ENCODE results near the gene TRAF1.

The TRAF1 gene

DNA sequence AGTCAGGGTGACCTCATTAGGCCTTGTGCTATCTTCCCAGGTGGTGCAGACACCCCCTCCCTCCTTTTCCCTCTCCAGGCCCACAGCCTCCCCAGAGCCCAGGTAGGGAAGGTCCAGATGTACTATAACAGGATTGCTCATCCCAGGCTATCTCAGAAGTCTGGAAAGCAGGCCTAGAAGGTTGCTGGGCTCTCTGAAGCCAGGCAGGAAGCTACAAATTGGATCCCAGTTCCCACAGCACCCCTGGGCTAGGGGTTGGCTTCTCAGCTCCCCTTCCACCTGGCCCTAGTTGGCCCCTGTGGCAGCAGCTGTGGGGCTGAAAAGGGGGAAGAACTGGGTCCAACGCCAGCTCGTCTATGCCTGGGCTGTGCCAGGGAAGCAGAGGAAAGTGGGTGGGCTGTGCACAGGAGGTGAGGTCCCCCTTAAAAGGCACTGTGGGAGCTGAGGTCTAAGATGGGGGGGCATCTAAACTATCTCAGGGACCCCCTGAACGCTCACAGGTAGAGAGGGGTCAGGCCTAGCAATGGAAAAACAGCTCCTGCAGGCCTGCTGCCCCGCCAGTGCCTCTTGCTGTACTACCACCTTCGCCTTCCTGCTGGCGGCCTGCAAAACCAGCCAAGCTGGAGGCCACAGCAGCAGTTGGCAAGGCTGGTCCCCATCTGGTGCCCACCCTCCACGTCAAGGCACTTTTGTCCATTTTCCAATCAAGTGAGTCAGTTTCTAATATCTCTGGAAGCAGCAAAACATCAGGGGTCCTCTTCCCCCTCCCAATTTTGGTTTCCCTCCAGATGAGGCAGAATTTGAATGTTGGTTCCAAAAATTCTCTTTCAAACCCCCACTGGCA lies 70.5 kb downstream of the TRAF1 start:
- Histone ChIP-seq H3K9ac (ENCODE audit: low read length) (no peak overlapping the region), H3K27me3 (ENCODE audit: low read length) (no peaks in the 10 kb centered on the region), H3F3A (ENCODE audit: insufficient read depth) (peaks cover 24% of the 10 kb centered on the region; the same call in 1 of the 2 replicates), H3K4me2 (ENCODE audit: low read depth, low read length, poor library complexity, severe bottlenecking) (no peak overlapping the region), H3K36me3 (ENCODE audit: low read length) (no peaks in the 10 kb centered on the region), H3K4me3 (ENCODE audit: insufficient read depth, low read length, poor library complexity, severe bottlenecking) (no peak overlapping the region), H3K79me2 (ENCODE audit: insufficient read depth, low read length) (no peaks in the 10 kb centered on the region), H2AFZ (ENCODE audit: low read depth, low read length, severe bottlenecking) (no peak overlapping the region), H3K9me2 (replicated peaks; ENCODE audit: insufficient read depth, low read length) (no peaks in the 10 kb centered on the region), H4K20me1 (ENCODE audit: low read depth, low read length) (no peaks in the 10 kb centered on the region), H3K9me3 (ENCODE audit: insufficient read depth, low read length) (no peaks in the 10 kb centered on the region), H3K27ac (ENCODE audit: low read depth, low read length) (no peak overlapping the region)
- TF ChIP-seq, protein P1, sequence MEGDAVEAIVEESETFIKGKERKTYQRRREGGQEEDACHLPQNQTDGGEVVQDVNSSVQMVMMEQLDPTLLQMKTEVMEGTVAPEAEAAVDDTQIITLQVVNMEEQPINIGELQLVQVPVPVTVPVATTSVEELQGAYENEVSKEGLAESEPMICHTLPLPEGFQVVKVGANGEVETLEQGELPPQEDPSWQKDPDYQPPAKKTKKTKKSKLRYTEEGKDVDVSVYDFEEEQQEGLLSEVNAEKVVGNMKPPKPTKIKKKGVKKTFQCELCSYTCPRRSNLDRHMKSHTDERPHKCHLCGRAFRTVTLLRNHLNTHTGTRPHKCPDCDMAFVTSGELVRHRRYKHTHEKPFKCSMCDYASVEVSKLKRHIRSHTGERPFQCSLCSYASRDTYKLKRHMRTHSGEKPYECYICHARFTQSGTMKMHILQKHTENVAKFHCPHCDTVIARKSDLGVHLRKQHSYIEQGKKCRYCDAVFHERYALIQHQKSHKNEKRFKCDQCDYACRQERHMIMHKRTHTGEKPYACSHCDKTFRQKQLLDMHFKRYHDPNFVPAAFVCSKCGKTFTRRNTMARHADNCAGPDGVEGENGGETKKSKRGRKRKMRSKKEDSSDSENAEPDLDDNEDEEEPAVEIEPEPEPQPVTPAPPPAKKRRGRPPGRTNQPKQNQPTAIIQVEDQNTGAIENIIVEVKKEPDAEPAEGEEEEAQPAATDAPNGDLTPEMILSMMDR (IDR thresholded peaks at IDR 0.05; ENCODE audit: insufficient read depth, low read length, poor library complexity, severe bottlenecking) = no peak
- no peak for TF ChIP-seq EZH2phosphoT487 (conservative IDR thresholded peaks at IDR 0.05; ENCODE audit: low read length)

DNA sequence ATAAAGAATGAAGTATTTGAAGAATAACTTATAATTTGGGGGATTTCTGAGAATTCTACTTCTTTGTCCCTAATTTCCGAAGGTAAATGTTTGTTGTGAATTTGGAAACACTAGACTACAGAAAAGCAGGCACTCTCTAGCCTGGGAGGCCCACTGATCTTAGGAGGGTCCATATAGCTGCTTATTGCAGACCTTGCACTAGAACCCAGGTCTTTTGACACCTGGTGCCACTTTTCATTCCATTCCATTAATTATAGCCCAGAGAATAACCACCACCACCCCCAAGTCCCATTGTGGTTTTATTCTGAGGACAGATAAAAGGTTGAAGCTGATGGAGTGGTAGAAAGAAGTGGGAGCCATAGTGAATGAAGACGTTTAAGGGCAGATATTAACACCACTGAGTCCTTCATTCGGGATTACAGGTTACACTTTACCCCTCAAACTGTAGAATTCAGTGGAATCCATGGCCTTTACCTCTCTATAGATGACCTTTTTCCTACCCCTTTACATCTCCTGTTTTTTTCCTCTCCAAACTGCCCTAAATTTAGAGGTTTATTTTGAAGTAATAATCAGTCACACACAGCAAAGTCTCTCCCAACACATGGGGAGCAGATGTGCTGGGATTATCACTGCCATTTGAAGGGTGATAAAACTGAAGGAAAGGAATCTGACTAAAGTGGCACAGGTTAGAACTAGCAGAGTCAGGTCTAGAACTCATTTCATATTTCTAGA lies 71.8 kb downstream of the TRAF1 start:
- H3K27me3 ChIP-seq (ENCODE audit: low read length) = no peaks in the 10 kb centered on the region
- TF ChIP-seq, protein P1 (IDR thresholded peaks at IDR 0.05; ENCODE audit: insufficient read depth, low read length, poor library complexity, severe bottlenecking) = no peak
- TF ChIP-seq EZH2phosphoT487 (conservative IDR thresholded peaks at IDR 0.05; ENCODE audit: low read length) = no peak
- H3K36me3 ChIP-seq (ENCODE audit: low read length) = no peaks in the 10 kb centered on the region
- H3K79me2 ChIP-seq (ENCODE audit: insufficient read depth, low read length) = no peaks in the 10 kb centered on the region
- peaks cover 24% of the 10 kb centered on the region; the same call in 1 of the 2 replicates for H3F3A ChIP-seq (ENCODE audit: insufficient read depth)
- H2AFZ ChIP-seq (ENCODE audit: low read depth, low read length, severe bottlenecking) = no peak overlapping the region
- no peaks in the 10 kb centered on the region for H3K9me3 ChIP-seq (ENCODE audit: insufficient read depth, low read length)
- H3K9ac ChIP-seq (ENCODE audit: low read length) = no peak overlapping the region
- H3K27ac ChIP-seq (ENCODE audit: low read depth, low read length) = no peak overlapping the region
- no peaks in the 10 kb centered on the region for H4K20me1 ChIP-seq (ENCODE audit: low read depth, low read length)
- H3K4me3 ChIP-seq (ENCODE audit: insufficient read depth, low read length, poor library complexity, severe bottlenecking) = no peak overlapping the region
- no peak overlapping the region for H3K4me2 ChIP-seq (ENCODE audit: low read depth, low read length, poor library complexity, severe bottlenecking)
- no peaks in the 10 kb centered on the region for H3K9me2 ChIP-seq (replicated peaks; ENCODE audit: insufficient read depth, low read length)

DNA sequence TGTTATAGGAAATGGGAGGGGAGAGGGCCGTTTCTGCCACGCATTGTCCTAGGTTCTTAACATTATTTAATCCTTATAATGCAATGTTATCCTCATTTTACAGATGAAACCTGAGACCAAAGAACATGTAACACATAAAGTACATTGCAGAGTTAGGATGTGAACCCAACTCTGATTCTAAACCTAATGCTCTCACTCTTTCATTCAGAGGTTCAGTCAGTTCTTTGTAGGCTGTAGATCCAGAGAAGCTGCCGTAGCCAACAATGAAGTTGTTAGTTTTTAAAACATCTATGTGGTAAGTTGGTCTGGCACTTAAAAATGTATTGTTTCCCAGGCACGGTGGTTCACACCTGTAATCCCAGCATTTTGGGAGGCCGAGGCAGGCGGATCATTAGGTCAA lies 73.4 kb downstream of the TRAF1 start:
- H3K36me3 ChIP-seq (ENCODE audit: low read length) = no peaks in the 10 kb centered on the region
- no peak overlapping the region for H3K4me3 ChIP-seq (ENCODE audit: insufficient read depth, low read length, poor library complexity, severe bottlenecking)
- H3K4me2 ChIP-seq (ENCODE audit: low read depth, low read length, poor library complexity, severe bottlenecking) = no peak overlapping the region
- H3K27ac ChIP-seq (ENCODE audit: low read depth, low read length) = no peak overlapping the region
- no peaks in the 10 kb centered on the region for H3K9me2 ChIP-seq (replicated peaks; ENCODE audit: insufficient read depth, low read length)
- no peaks in the 10 kb centered on the region for H3K9me3 ChIP-seq (ENCODE audit: insufficient read depth, low read length)
- H2AFZ ChIP-seq (ENCODE audit: low read depth, low read length, severe bottlenecking) = no peak overlapping the region
- peaks cover 24% of the 10 kb centered on the region; the same call in 1 of the 2 replicates for H3F3A ChIP-seq (ENCODE audit: insufficient read depth)
- no peaks in the 10 kb centered on the region for H3K27me3 ChIP-seq (ENCODE audit: low read length)
- H3K9ac ChIP-seq (ENCODE audit: low read length) = no peak overlapping the region
- TF ChIP-seq, protein P1 (IDR thresholded peaks at IDR 0.05; ENCODE audit: insufficient read depth, low read length, poor library complexity, severe bottlenecking) = no peak
- no peak for TF ChIP-seq EZH2phosphoT487 (conservative IDR thresholded peaks at IDR 0.05; ENCODE audit: low read length)
- no peaks in the 10 kb centered on the region for H4K20me1 ChIP-seq (ENCODE audit: low read depth, low read length)
- H3K79me2 ChIP-seq (ENCODE audit: insufficient read depth, low read length) = no peaks in the 10 kb centered on the region

All from SU-DHL-6 (cell line).